ENCODE measurements around the gene HSD17B1.

HSD17B1 gene

DNA sequence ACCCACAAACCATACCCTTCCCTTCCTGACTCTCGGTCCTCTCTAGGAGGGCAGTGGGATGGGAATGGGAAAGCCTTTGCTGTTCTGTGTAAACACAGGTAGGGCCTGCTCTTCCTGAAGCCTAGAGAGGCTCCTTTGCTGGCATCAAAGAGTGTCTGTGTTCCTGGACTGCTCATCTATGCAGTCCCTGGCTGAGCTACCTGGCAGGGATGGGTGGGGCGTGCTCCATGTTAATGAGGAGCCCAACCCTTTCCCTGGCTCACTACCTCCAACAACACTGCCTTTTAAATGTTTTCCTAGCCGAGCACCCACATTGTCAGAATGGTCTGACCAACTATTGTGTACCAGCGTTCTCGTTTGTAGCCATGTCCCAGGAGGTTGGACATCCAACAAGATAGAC, 43.3 kb upstream of the HSD17B1 start:
- no peak overlapping the region for H3K4me3 ChIP-seq (ENCODE audit: low read length, poor library complexity, severe bottlenecking)
- no peak overlapping the region for H2AFZ ChIP-seq (ENCODE audit: low read length)
- H3K79me2 ChIP-seq (ENCODE audit: insufficient read depth, low read length), result no peaks in the 10 kb centered on the region
- H3K9me2 ChIP-seq (replicated peaks; ENCODE audit: low read depth, low read length), result no peaks in the 10 kb centered on the region
- peak overlapping the region; percentile 4 for H3K9ac ChIP-seq (ENCODE audit: low read depth, low read length, poor library complexity, severe bottlenecking)
- H3K27me3 ChIP-seq (ENCODE audit: insufficient read depth, low read length, poor library complexity, severe bottlenecking), result no peaks in the 10 kb centered on the region
- TF ChIP-seq, protein P1, sequence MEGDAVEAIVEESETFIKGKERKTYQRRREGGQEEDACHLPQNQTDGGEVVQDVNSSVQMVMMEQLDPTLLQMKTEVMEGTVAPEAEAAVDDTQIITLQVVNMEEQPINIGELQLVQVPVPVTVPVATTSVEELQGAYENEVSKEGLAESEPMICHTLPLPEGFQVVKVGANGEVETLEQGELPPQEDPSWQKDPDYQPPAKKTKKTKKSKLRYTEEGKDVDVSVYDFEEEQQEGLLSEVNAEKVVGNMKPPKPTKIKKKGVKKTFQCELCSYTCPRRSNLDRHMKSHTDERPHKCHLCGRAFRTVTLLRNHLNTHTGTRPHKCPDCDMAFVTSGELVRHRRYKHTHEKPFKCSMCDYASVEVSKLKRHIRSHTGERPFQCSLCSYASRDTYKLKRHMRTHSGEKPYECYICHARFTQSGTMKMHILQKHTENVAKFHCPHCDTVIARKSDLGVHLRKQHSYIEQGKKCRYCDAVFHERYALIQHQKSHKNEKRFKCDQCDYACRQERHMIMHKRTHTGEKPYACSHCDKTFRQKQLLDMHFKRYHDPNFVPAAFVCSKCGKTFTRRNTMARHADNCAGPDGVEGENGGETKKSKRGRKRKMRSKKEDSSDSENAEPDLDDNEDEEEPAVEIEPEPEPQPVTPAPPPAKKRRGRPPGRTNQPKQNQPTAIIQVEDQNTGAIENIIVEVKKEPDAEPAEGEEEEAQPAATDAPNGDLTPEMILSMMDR (conservative IDR thresholded peaks at IDR 0.05; ENCODE audit: low read length), result no peak
- TF ChIP-seq EZH2phosphoT487 (IDR thresholded peaks at IDR 0.05; ENCODE audit: borderline replicate concordance), result no peak
- H3K4me2 ChIP-seq (ENCODE audit: low read depth, low read length, poor library complexity, severe bottlenecking), result peak overlapping the region; percentile 36
- peaks cover 13% of the 10 kb centered on the region for H3K4me1 ChIP-seq (ENCODE audit: insufficient read depth, low read length, poor library complexity, severe bottlenecking)
- no peaks in the 10 kb centered on the region for H3K36me3 ChIP-seq (ENCODE audit: insufficient read depth, low read length)
- H3F3A ChIP-seq (ENCODE audit: low read depth), result no peaks in the 10 kb centered on the region
- H3K9me3 ChIP-seq (ENCODE audit: insufficient read depth, low read depth, low read length), result no peaks in the 10 kb centered on the region
- H4K20me1 ChIP-seq (ENCODE audit: insufficient read depth, low read length, poor library complexity, severe bottlenecking), result no peaks in the 10 kb centered on the region

DNA sequence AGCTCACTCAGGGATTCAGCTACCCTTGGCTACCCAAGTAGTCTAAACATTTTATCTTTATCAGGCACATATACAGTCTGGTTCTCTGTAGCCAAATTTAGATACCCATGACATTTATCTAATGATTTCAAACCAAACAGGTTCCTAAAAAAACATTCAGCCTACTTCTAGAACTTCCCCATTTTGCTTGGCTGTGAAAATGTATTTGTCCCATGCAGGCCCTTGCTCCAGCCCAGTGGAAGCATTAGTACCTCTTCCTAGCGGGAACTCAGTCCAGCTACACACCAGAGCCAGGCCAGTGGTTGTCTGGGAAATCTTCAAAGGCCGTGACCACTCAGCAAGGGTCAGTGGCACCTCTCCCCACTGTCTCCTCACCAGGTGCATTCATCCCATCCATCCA, 42.9 kb upstream of the HSD17B1 start:
- no peaks in the 10 kb centered on the region for H3F3A ChIP-seq (ENCODE audit: low read depth)
- no peak for TF ChIP-seq EZH2phosphoT487 (IDR thresholded peaks at IDR 0.05; ENCODE audit: borderline replicate concordance)
- TF ChIP-seq, protein P1 (conservative IDR thresholded peaks at IDR 0.05; ENCODE audit: low read length), result no peak
- no peak overlapping the region for H3K4me2 ChIP-seq (ENCODE audit: low read depth, low read length, poor library complexity, severe bottlenecking)
- H3K79me2 ChIP-seq (ENCODE audit: insufficient read depth, low read length), result no peaks in the 10 kb centered on the region
- no peak overlapping the region for H3K9ac ChIP-seq (ENCODE audit: low read depth, low read length, poor library complexity, severe bottlenecking)
- no peak overlapping the region for H2AFZ ChIP-seq (ENCODE audit: low read length)
- peaks cover 13% of the 10 kb centered on the region for H3K4me1 ChIP-seq (ENCODE audit: insufficient read depth, low read length, poor library complexity, severe bottlenecking)
- no peaks in the 10 kb centered on the region for H4K20me1 ChIP-seq (ENCODE audit: insufficient read depth, low read length, poor library complexity, severe bottlenecking)
- H3K9me3 ChIP-seq (ENCODE audit: insufficient read depth, low read depth, low read length), result no peaks in the 10 kb centered on the region
- H3K27me3 ChIP-seq (ENCODE audit: insufficient read depth, low read length, poor library complexity, severe bottlenecking), result no peaks in the 10 kb centered on the region
- H3K4me3 ChIP-seq (ENCODE audit: low read length, poor library complexity, severe bottlenecking), result no peak overlapping the region
- no peaks in the 10 kb centered on the region for H3K9me2 ChIP-seq (replicated peaks; ENCODE audit: low read depth, low read length)
- H3K36me3 ChIP-seq (ENCODE audit: insufficient read depth, low read length), result no peaks in the 10 kb centered on the region

DNA sequence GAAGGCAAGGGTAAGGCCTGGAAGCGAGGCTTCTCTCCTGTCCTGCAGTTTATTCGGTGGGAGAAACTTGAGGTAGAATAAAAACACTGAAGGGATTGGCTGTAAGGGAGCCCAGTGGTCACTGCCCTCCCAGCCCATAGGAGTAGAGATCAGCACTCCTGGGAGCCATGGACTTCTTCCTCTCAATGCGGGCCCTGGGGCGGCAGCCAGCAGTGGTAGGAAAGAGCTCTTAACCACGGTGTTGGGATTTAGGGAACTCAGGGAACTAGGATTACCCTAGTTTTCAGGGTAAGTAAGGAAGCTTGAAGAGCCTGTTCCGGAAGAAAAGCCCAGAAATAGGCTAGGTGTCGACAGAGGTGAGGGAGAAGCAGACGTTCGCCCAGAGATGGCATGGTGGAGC, 40.5 kb upstream of the HSD17B1 start:
- no peak overlapping the region for H3K4me3 ChIP-seq (ENCODE audit: low read length, poor library complexity, severe bottlenecking)
- no peaks in the 10 kb centered on the region for H3K9me2 ChIP-seq (replicated peaks; ENCODE audit: low read depth, low read length)
- TF ChIP-seq EZH2phosphoT487 (IDR thresholded peaks at IDR 0.05; ENCODE audit: borderline replicate concordance), result no peak
- TF ChIP-seq, protein P1 (conservative IDR thresholded peaks at IDR 0.05; ENCODE audit: low read length), result no peak
- no peaks in the 10 kb centered on the region for H3K27me3 ChIP-seq (ENCODE audit: insufficient read depth, low read length, poor library complexity, severe bottlenecking)
- H3F3A ChIP-seq (ENCODE audit: low read depth), result no peaks in the 10 kb centered on the region
- H3K9me3 ChIP-seq (ENCODE audit: insufficient read depth, low read depth, low read length), result no peaks in the 10 kb centered on the region
- no peaks in the 10 kb centered on the region for H4K20me1 ChIP-seq (ENCODE audit: insufficient read depth, low read length, poor library complexity, severe bottlenecking)
- no peak overlapping the region for H3K9ac ChIP-seq (ENCODE audit: low read depth, low read length, poor library complexity, severe bottlenecking)
- peaks cover 23% of the 10 kb centered on the region for H3K4me1 ChIP-seq (ENCODE audit: insufficient read depth, low read length, poor library complexity, severe bottlenecking)
- H2AFZ ChIP-seq (ENCODE audit: low read length), result no peak overlapping the region
- no peak overlapping the region for H3K4me2 ChIP-seq (ENCODE audit: low read depth, low read length, poor library complexity, severe bottlenecking)
- no peaks in the 10 kb centered on the region for H3K79me2 ChIP-seq (ENCODE audit: insufficient read depth, low read length)
- H3K36me3 ChIP-seq (ENCODE audit: insufficient read depth, low read length), result no peaks in the 10 kb centered on the region
